T-helper 2 cell (primary cell): ENCODE results near the gene MFSD6.
A peak's percentile ranks its signal among the peaks of the same experiment; 100 is the strongest.
"Not testable (repeated sequence)": the region's sequence is repeated elsewhere in the genome, so short reads cannot be mapped to it uniquely, and the experiment has no call there.

Source experiments
- DNase-seq, 5 experiments: peaks; one replicate each; pipeline versions ENCODE4 v3.0.0 to v3.0.0-alpha.2; 2012 to 2022
- total RNA-seq, 2 donors: gene quantifications; one replicate each; lab custom pipeline; 2026; lab: John Stamatoyannopoulos, UW

The MFSD6 gene
- total RNA-seq: 36.2 to 51.3 reads per million in 2 donors

GRCh38 chr2:190407662-190408537 lies at the start of gene MFSD6:
MFSD6 (plus strand) TSS chr2:190408355; CDS start chr2:190436030, 27,675 bp downstream.
- peak; percentile 24 to 79 (median 43) for DNase-seq

DNA sequence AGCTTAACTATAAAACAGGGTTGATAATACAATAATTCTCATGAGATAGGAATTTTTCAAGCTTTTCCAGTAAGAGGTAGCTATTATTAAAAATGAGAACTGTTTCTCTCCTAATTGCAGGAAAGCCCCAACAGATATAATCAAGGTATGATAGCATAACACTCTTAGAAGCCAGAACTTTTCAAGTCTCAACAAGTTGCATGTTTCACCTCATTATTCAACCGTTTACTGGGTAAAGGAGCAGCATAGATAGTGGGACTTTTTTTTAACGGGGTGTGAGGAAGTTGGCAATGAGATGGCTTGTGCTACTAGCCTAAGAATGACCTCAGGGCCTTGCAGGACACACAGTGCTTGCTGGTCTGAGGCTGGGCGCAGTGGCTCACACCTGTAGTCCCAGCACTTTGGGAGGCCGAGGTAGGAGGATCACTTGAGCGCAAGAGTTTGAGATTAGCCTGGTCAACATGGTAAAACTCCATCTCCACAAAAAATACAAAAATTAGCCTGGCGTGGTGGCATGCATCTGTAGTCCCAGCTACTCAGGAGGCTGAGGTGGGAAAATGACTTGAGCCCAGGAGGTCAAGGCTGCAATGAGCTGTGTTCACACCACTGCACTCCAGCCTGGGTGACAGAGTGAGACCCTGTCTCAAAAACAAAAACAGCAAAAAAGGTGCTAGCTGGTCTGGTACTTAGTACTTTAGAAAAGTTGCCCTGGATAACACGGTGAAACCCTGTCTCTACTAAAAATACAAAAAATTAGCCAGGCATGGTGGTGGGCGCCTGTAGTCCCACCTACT lies 49.3 kb upstream of the MFSD6 start:
- not testable (repeated sequence) for DNase-seq

GRCh38 chr2:190360561-190360960 lies 47.6 kb upstream of the MFSD6 start:
- DNase-seq: no peak

DNA sequence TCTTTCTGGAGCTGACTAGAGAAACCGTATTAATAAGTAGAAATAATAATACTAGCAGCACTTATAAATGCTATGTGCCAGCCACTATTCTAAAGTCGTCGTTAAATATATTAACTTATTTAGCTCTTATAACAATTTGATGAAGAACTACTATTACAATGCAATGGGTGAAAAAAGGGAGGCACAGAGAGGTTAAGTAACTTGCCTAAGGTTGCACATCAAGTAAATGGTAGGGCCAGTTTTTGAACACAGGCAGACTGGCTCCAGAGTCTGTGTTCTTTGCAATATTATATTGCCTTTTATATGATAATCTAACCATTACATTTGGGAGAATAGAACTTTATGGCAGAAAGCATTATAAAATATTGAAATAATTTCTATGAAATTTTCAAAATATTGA lies 47.2 kb upstream of the MFSD6 start:
- no peak for DNase-seq

DNA sequence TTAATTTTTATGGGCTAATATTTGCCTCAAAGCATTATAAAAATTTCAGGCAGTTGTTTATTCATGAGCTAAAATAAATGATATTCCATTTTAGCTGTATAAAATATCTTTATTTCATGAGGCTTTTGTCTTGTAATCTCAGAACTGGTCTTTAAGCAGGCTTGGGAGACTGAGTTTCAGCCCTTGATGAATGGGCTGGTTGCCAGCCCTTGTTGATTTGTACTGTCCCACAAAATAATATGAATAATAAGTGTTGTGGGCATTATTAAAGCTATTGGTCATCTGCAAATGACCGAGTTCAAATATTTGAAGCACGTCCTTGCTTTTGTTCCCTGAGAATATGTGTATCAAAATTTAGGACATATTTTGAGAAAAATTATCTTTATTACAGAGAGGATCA lies 46.6 kb upstream of the MFSD6 start:
- no peak for DNase-seq

GRCh38 chr2:190362894-190363293 lies 45.3 kb upstream of the MFSD6 start:
- DNase-seq: no peak

DNA sequence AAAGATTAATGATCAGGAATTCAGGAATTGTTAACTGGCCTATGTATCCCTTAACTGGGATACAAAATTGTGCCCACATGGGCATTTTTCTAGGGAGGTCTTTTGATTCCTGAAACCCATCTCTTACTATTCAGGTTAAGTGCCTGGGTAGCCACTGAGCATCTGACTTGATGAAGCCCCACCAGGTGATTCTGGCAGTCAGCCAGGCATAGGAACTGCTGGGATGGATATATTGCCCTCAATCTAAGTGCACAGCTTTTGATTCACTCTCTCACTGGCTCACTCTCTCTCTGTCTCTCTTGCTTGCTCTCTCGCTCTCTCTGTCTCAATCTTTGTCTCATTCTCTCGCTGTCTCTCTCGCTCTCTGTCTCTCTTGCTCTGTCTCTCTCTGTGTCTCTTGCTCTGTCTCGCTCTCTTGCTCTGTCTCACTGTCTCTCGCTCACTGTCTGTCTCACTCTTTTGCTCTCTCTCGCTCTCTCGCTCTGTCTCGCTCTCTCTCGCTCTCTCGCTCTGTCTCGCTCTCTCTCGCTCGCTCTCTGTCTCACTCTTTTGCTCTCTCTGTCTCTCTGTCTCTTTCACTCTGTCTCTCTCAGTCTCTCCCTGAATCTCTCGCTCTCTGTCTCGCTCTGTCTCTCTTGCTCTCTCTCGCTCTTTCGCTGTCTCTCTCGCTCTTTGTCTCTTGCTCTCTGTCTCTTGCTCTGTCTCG lies 42.5 kb upstream of the MFSD6 start:
- no peak for DNase-seq

DNA sequence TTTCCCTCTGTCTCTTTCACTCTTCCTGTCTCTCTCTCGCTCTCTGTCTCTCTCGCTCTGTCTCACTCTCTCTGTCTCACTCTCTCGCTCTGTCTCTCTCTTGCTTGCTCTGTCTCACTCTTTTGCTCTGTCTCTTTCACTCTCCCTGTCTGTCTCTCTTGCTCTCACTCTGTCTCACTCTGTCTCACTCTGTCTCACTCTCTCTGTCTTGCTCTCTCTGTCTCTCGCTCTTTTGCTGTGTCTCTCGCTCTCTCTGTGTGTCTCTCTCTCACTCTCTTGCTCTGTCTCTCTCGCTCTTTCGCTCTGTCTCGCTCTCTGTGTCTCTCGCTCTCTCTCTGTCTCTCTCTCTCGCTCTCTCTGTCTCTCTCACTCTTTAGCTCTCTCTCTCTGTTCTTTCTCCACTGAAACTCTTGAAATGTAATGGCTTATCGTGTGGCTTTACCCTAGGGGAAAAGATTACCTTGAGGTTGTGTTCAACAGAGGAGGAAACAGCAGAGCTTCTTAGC lies 41.9 kb upstream of the MFSD6 start:
- DNase-seq: no peak

GRCh38 chr2:190367091-190367490 lies 41.1 kb upstream of the MFSD6 start:
- no peak for DNase-seq

DNA sequence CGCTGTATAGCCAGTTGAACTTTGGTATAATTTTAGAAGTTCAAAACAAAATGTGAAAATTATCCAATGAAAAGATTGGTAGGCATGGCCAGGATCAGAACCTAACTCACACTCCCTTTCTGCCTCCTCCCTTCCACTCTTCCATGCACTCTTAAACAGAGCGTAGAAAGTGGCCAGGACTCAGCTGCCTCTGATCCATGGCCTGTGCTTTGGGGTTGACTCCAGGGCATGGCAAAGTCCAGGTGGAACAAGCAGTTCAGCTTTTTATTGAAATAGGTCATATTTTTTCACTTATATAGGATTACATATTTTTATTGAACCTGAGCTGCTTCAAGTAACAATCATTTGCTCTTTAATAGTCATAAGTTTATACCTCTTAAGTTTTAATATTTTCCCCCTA lies 38.5 kb upstream of the MFSD6 start:
- DNase-seq: no peak

GRCh38 chr2:190376083-190376482 lies 32.1 kb upstream of the MFSD6 start:
- DNase-seq: no peak

DNA sequence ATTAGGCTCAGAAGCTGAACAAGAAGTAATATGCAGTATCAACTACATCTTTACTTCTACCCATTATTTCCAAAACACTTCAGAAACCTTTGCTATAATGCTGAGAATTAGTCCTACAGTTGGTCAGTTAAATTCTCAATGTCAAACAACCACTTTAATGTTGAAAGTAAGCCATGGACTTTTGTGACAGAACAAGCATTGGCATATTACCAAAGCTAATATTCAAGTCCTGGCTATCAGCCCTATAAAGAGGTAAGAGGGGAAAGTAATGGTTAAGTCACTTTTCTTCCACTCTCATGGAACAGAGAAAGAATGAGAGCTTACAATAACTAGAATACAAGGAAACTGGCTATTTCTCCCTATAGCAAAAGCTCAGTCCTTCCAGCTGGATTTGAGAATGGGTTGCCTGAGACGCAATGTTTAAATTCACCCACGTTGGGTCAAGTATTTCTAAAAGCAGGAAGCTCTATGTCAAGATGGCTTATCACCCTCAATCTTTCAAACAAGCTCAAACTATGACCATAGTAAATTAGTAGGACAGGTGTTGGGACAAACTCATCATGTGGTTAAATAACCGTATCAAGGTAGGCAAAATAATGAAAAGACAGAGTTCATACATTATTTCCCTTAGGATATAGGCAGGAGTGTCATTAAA lies 31.4 kb upstream of the MFSD6 start:
- DNase-seq: no peak

- no peak for DNase-seq
These were observed 29.3 kb upstream of the MFSD6 start for GRCh38 chr2:190378880-190379237.

DNA sequence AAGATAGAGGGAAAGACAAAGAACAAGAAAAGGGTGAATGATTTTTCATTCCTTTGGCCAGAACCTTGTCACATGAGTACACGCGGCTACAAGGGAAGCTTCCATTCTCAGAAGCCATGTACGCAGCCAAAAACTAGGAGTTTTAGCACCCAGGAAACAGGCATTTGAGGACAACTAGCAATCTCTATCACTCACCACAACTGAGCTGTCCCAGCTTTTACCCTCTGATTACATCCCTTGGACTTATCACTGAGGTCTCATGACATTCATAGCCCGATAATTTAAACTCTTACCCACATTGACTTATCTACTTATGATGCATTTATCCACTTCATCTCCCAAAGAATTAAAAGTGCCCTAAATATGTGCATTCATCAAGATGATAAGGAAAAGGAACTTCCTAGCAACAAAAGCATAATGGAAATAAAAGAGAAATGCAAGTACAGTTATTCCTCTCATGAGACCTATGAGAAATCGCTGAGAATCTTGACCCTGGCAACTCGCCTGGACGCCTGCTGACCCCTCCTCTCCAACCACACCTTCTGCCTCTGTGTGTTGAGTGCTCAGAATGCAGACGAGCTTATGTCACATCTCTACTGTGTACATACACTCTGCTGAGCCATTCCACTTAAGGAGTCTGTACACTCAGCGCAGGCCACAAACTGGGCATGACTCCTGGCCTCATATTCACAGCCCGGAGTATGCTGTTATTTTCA lies 28.7 kb upstream of the MFSD6 start:
- no peak for DNase-seq

GRCh38 chr2:190380962-190381412 lies 27.2 kb upstream of the MFSD6 start:
- DNase-seq: no peak

GRCh38 chr2:190382851-190383250 lies 25.3 kb upstream of the MFSD6 start:
- peak in 2 of 5 experiments; percentile 35 to 78 for DNase-seq

DNA sequence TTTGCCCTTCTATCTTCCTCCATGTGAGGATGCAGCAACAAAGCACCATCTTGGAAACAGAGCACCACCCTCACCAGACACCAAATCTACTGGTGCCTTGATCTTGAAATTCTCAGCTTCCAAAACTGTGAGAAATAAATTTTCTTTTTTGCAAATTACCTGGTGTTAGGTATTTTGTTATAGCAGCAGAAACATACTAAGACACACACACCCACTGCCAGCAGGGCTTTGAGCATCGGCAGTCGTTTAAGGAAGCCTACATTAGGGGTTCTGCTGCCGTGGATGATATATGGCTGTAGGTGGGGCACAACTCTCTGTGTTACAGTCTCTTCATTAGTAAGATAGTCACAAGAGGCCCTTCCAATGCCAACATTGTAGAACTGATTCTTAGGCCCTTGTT lies 20.7 kb upstream of the MFSD6 start:
- no peak for DNase-seq

DNA sequence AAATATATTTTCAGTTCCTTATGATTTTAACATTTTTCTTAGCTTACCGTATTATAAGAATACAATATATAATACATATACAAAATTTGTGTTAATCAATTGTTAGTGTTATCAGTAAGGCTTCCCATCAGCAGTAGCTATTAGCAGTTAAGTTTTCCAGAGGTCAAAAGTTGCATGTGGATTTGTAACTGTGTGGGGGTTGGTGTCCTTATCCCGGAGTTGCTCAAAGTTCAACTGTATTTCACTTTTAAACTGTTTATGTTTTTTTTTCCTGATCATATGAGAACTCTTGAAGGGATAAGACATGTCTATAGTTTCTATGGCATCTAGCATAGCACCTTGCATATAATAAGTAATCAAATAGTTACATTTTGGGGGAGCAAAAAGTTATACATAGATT lies 11.9 kb upstream of the MFSD6 start:
- no peak for DNase-seq

- DNase-seq: no peak
These were observed 5.1 kb upstream of the MFSD6 start for GRCh38 chr2:190402986-190403603.

DNA sequence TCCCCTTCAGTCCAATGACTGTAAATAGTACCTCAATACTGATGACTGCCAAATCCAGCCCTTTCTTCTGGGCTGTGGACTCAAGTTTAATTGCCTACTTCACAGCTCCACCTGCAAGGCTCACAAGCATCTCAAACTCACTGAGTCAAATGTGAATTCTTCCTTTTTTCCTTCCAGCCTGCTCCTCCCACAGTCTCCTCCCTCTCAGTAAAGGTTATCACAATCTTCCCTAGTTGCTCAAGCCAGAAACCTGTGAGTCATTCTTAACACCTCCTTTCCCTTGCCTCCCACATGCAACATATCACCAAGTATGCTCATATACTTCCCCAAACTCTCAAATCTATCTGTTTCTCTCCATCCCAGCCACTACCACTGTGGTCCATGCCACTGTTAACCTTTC lies 3.7 kb upstream of the MFSD6 start:
- DNase-seq: no peak

DNA sequence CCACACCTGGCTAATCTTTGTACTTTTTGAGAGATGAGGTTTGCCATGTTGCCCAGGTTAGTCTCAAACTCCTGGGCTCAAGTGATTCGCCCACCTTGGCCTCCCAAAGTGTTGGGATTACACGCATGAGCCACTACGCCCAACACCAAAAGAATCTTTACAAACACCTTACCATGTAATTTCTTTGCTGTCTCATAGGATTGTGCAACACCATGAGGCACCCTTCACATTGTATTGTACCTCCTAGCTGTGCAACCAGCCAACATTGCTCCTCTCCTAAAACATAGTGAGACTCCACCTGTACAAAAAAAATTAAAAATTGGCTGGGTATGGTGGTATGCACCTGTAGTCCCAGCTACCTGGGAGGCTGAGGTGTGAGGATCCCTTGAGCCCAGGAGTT lies 3.1 kb upstream of the MFSD6 start:
- DNase-seq: no peak
